ENCODE measurements around the gene FAM3D.

FAM3D gene

GRCh38 chr3:58626841-58627569 is 39.6 kb downstream of the FAM3D start:
- no peak for DNase-seq (ENCODE audit: low spot score)

- DNase-seq (ENCODE audit: low spot score), result no peak
These were observed 41.3 kb downstream of the FAM3D start for GRCh38 chr3:58625196-58625824.

GRCh38 chr3:58624550-58624949 is 42.0 kb downstream of the FAM3D start:
- DNase-seq (ENCODE audit: low spot score), result no peak

GRCh38 chr3:58623961-58624360 is 42.6 kb downstream of the FAM3D start:
- no peak for DNase-seq (ENCODE audit: low spot score)

- DNase-seq (ENCODE audit: low spot score), result no peak
These were observed 43.1 kb downstream of the FAM3D start for GRCh38 chr3:58623478-58623877.

- DNase-seq (ENCODE audit: low spot score), result no peak
These were observed 43.7 kb downstream of the FAM3D start for GRCh38 chr3:58622892-58623291.

- no peak for DNase-seq (ENCODE audit: low spot score)
These were observed 44.1 kb downstream of the FAM3D start for GRCh38 chr3:58622436-58622835.

GRCh38 chr3:58621086-58621830 is 45.3 kb downstream of the FAM3D start:
- no peak for DNase-seq (ENCODE audit: low spot score)

- DNase-seq (ENCODE audit: low spot score), result no peak
These were observed 46.2 kb downstream of the FAM3D start for GRCh38 chr3:58620421-58620820.

- DNase-seq (ENCODE audit: low spot score), result no peak
These were observed 49.2 kb downstream of the FAM3D start for GRCh38 chr3:58617338-58617761.

- no peak for DNase-seq (ENCODE audit: low spot score)
These were observed 53.1 kb downstream of the FAM3D start for GRCh38 chr3:58613236-58614132.

GRCh38 chr3:58612830-58613229 is 53.7 kb downstream of the FAM3D start:
- no peak for DNase-seq (ENCODE audit: low spot score)

- no peak for DNase-seq (ENCODE audit: low spot score)
These were observed 56.6 kb downstream of the FAM3D start for GRCh38 chr3:58609990-58610389.

GRCh38 chr3:58608648-58609047 is 57.9 kb downstream of the FAM3D start:
- peak; percentile 44 for DNase-seq (ENCODE audit: low spot score)

- no peak for DNase-seq (ENCODE audit: low spot score)
These were observed 58.8 kb downstream of the FAM3D start for GRCh38 chr3:58607816-58608215.

- DNase-seq (ENCODE audit: low spot score), result no peak
These were observed 59.9 kb downstream of the FAM3D start for GRCh38 chr3:58606693-58607092.

GRCh38 chr3:58604031-58604430 is 62.5 kb downstream of the FAM3D start:
- DNase-seq (ENCODE audit: low spot score), result peak; percentile 58

- DNase-seq (ENCODE audit: low spot score), result peak; percentile 64
These were observed 63.0 kb downstream of the FAM3D start for GRCh38 chr3:58603606-58604005.

- DNase-seq (ENCODE audit: low spot score), result no peak
These were observed 68.7 kb downstream of the FAM3D start for GRCh38 chr3:58597770-58598310.

GRCh38 chr3:58596834-58597518 is 69.6 kb downstream of the FAM3D start:
- DNase-seq (ENCODE audit: low spot score), result no peak

- DNase-seq (ENCODE audit: low spot score), result no peak
These were observed 72.5 kb downstream of the FAM3D start for GRCh38 chr3:58594117-58594516.

Measured in putamen (tissue), 1 donor.